ENCODE results near the gene KNDC1.

GRCh38 chr10:133268532-133268931, 108.5 kb downstream of the KNDC1 start:
- TF ChIP-seq CTCF (IDR thresholded peaks at IDR 0.05) (no peak), POLR2A (IDR thresholded peaks at IDR 0.05) (no peak)
